Parathyroid adenoma (tissue), 2 donors: ENCODE measurements around the gene NUP210L.
"Not testable (repeated sequence)": the region's sequence is repeated elsewhere in the genome, so short reads cannot be mapped to it uniquely, and the experiment has no call there.

Experiments used
- H2AFZ ChIP-seq: fragments of 300-600 bp; sonication (generic); one replicate; pipeline ENCODE4 v1.7.0; 2017; ENCODE audit warnings: antibody characterized with exemption, mild to moderate bottlenecking
- H3K27ac ChIP-seq: fragments of 300-600 bp; sonication (generic); one replicate; pipeline ENCODE4 v1.7.0; 2017
- H3K27me3 ChIP-seq: fragments of 300-600 bp; sonication (generic); one replicate; pipeline ENCODE4 v1.7.0; 2017; ENCODE audit warnings: low read length; ENCODE audit not compliant: control insufficient read depth, insufficient read depth
- H3K36me3 ChIP-seq: fragments of 300-600 bp; sonication (generic); one replicate; pipeline ENCODE4 v1.7.0; 2017; ENCODE audit warnings: low read length; ENCODE audit not compliant: control insufficient read depth, insufficient read depth
- H3K4me1 ChIP-seq: fragments of 300-600 bp; sonication (generic); one replicate; pipeline ENCODE4 v1.7.0; 2017; ENCODE audit warnings: control low read depth
- H3K4me2 ChIP-seq: fragments of 300-600 bp; sonication (generic); one replicate; pipeline ENCODE4 v1.7.0; 2017; ENCODE audit warnings: low read length
- H3K4me3 ChIP-seq: fragments of 300-600 bp; sonication (generic); one replicate; pipeline ENCODE4 v1.7.0; 2017; ENCODE audit warnings: low read depth, low read length
- H3K79me2 ChIP-seq: fragments of 300-600 bp; sonication (generic); one replicate; pipeline ENCODE4 v1.7.0; 2017; ENCODE audit warnings: control low read depth
- H3K9ac ChIP-seq: fragments of 300-600 bp; sonication (generic); one replicate; pipeline ENCODE4 v1.7.0; 2017; ENCODE audit warnings: mild to moderate bottlenecking
- H3K9me3 ChIP-seq: fragments of 300-600 bp; sonication (generic); one replicate; pipeline ENCODE4 v1.7.0; 2017; ENCODE audit warnings: low read length; ENCODE audit not compliant: control insufficient read depth
- CTCF ChIP-seq: fragments of 300-600 bp; sonication (generic); IDR thresholded peaks from one replicate; pipeline ENCODE4 v1.7.0; 2017; ENCODE audit warnings: antibody characterized with exemption, mild to moderate bottlenecking
- donor health status: primary hyperparathyroidism.

The NUP210L gene

GRCh38 chr1:154141240-154141639 is 13.6 kb downstream of the NUP210L start:
- H3K9ac ChIP-seq: no peak overlapping the region
- no peak overlapping the region for H3K4me3 ChIP-seq
- H3K27me3 ChIP-seq: no peaks in the 10 kb centered on the region
- H3K4me1 ChIP-seq: no peaks in the 10 kb centered on the region
- no peak for TF ChIP-seq CTCF
- no peaks in the 10 kb centered on the region for H3K9me3 ChIP-seq
- H3K79me2 ChIP-seq: no peaks in the 10 kb centered on the region
- no peak overlapping the region for H3K27ac ChIP-seq
- H2AFZ ChIP-seq: no peak overlapping the region
- no peaks in the 10 kb centered on the region for H3K36me3 ChIP-seq
- no peak overlapping the region for H3K4me2 ChIP-seq

GRCh38 chr1:154137888-154138287 is 17.0 kb downstream of the NUP210L start:
- no peak for TF ChIP-seq CTCF
- Histone ChIP-seq H3K4me1 (no peaks in the 10 kb centered on the region), H3K9ac (no peak overlapping the region), H3K36me3 (no peaks in the 10 kb centered on the region), H2AFZ (no peak overlapping the region), H3K9me3 (no peaks in the 10 kb centered on the region), H3K4me3 (no peak overlapping the region), H3K4me2 (no peak overlapping the region), H3K79me2 (no peaks in the 10 kb centered on the region), H3K27me3 (no peaks in the 10 kb centered on the region), H3K27ac (no peak overlapping the region)

- no peak overlapping the region for H3K9ac ChIP-seq
- no peak overlapping the region for H3K4me3 ChIP-seq
- H3K36me3 ChIP-seq: no peaks in the 10 kb centered on the region
- no peaks in the 10 kb centered on the region for H3K4me1 ChIP-seq
- no peak overlapping the region for H3K4me2 ChIP-seq
- TF ChIP-seq CTCF: no peak
- no peak overlapping the region for H2AFZ ChIP-seq
- no peaks in the 10 kb centered on the region for H3K79me2 ChIP-seq
- H3K27me3 ChIP-seq: no peaks in the 10 kb centered on the region
- no peaks in the 10 kb centered on the region for H3K9me3 ChIP-seq
- no peak overlapping the region for H3K27ac ChIP-seq
These were observed 21.6 kb downstream of the NUP210L start for GRCh38 chr1:154133256-154133655.

- Histone ChIP-seq H3K4me3 (no peak overlapping the region), H3K27me3 (no peaks in the 10 kb centered on the region), H3K27ac (no peak overlapping the region), H3K4me1 (no peaks in the 10 kb centered on the region), H2AFZ (no peak overlapping the region), H3K9ac (no peak overlapping the region), H3K36me3 (no peaks in the 10 kb centered on the region), H3K79me2 (no peaks in the 10 kb centered on the region), H3K9me3 (no peaks in the 10 kb centered on the region), H3K4me2 (no peak overlapping the region)
- TF ChIP-seq CTCF: no peak
These were observed 25.4 kb downstream of the NUP210L start for GRCh38 chr1:154129391-154129970.

GRCh38 chr1:154123205-154123604 is 31.7 kb downstream of the NUP210L start:
- not testable (repeated sequence) for H3K79me2 ChIP-seq, H2AFZ ChIP-seq, H3K4me3 ChIP-seq, H3K9ac ChIP-seq, H3K9me3 ChIP-seq, H3K27ac ChIP-seq, H3K36me3 ChIP-seq, H3K4me1 ChIP-seq, H3K27me3 ChIP-seq, H3K4me2 ChIP-seq
